ENCODE data around the gene RPP25L. TPM values are rescaled to one million over a fixed set of nuclear protein-coding genes. Genes with fewer than 3 reads are reported as not detected.

RPP25L gene
- total and polyA plus RNA-seq, 12 donors: 10.5 to 42.9 (median 27.6) TPM

GRCh38 chr9:34587271-34587670 lies 24.6 kb downstream of the RPP25L start:
- intact Hi-C loops (cut with DNase I): no loop called here
- Histone ChIP-seq H3K27ac (no peak overlapping the region), H3K4me1 (replicated peaks in 1 of 2) (peaks cover 0 to 4% of the 10 kb centered on the region in 2 donors), H3K9me3 (replicated peaks in 1 of 3) (no peaks in the 10 kb centered on the region), H3K4me3 (no peak overlapping the region), H3K27me3 (peaks cover 30% of the 10 kb centered on the region), H3K36me3 (replicated peaks in 1 of 2) (no peaks in the 10 kb centered on the region)
- 56 to 83% (median 69%) methylated on average over 1 to 2 of the region's 2 CpGs; no CpG with 5 or more reads in 1 of the 4 donors for WGBS, 4 donors
- TF ChIP-seq CTCF (IDR thresholded peaks at IDR 0.05) (no peak), POLR2A (IDR thresholded peaks at IDR 0.05) (no peak)
- no peak for DNase-seq

- WGBS, 4 donors: 28 to 42% (median 36%) methylated on average over 5 to 11 of the region's 11 CpGs
- no peak overlapping the region for H3K27ac ChIP-seq
- no peaks in the 10 kb centered on the region for H3K9me3 ChIP-seq (replicated peaks in 1 of 3)
- peaks cover 30% of the 10 kb centered on the region for H3K27me3 ChIP-seq
- no peak for TF ChIP-seq POLR2A (IDR thresholded peaks at IDR 0.05)
- TF ChIP-seq CTCF (IDR thresholded peaks at IDR 0.05): no peak
- DNase-seq: no peak
- intact Hi-C loops (cut with DNase I): no loop called here
- no peaks in the 10 kb centered on the region for H3K36me3 ChIP-seq (replicated peaks in 1 of 2)
- H3K4me1 ChIP-seq (replicated peaks in 1 of 2): no peaks in the 10 kb centered on the region
- H3K4me3 ChIP-seq: no peak overlapping the region
Measured at GRCh38 chr9:34585946-34586669, 25.8 kb downstream of the RPP25L start.

DNA sequence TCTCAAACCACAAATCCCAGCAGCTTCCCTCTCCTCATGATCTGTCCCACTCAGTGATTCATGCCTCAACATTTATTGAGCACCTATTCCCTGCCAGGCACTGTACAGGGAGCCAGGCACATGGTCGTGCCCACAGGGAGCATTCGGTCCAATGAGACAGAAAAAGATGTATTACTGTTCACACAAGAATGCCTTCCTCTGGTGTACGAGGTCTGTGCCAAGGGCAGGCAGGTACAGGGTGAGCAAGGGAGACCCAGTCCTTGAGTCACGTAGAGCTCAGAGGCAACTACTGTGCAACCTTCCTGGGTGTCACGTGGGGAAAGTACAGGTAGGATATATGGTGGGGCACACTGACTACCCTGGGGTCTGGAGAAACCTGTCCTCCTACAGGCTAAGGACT lies 26.9 kb downstream of the RPP25L start:
- TF ChIP-seq POLR2A (IDR thresholded peaks at IDR 0.05) (no peak), CTCF (IDR thresholded peaks at IDR 0.05) (no peak)
- no peak for DNase-seq
- Histone ChIP-seq H3K27ac (no peak overlapping the region), H3K4me3 (no peak overlapping the region), H3K4me1 (replicated peaks in 1 of 2) (no peaks in the 10 kb centered on the region), H3K9me3 (replicated peaks in 1 of 3) (no peaks in the 10 kb centered on the region), H3K27me3 (peaks cover 24% of the 10 kb centered on the region), H3K36me3 (replicated peaks in 1 of 2) (no peaks in the 10 kb centered on the region)
- WGBS, 4 donors: 50 to 67% (median 65%) methylated on average over 2 to 5 of the region's 5 CpGs
- intact Hi-C loops (cut with DNase I): no loop called here

DNA sequence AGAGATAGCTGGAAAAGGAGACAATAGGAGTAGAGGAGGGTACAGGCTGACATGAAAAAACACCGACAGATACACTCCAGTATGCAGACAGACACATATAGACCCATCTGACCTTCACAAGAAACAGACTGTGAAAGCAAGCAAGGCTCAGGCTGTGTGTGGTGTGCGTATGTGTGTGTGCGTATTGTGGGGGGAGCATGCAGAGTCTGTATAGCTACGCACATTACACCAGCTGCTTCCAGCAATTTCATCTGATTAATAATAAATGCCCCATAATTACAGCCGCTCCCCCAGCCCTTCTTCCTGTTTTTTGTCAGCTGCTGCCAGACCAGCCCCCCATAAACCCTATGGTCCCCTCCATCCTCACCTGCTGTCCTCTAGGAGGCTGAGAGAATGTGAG lies 29.1 kb downstream of the RPP25L start:
- Histone ChIP-seq H3K27me3 (peaks cover 14% of the 10 kb centered on the region), H3K4me3 (no peak overlapping the region), H3K27ac (no peak overlapping the region), H3K4me1 (replicated peaks in 1 of 2) (peaks cover 0 to 5% of the 10 kb centered on the region in 2 donors), H3K36me3 (replicated peaks in 1 of 2) (no peaks in the 10 kb centered on the region), H3K9me3 (replicated peaks in 1 of 3) (no peaks in the 10 kb centered on the region)
- DNase-seq: no peak
- intact Hi-C loops (cut with DNase I): no loop called here
- WGBS, 4 donors: 84 to 94% (median 93%) methylated on average over 5 of the region's 5 CpGs
- TF ChIP-seq CTCF (IDR thresholded peaks at IDR 0.05): no peak
- no peak for TF ChIP-seq POLR2A (IDR thresholded peaks at IDR 0.05)
